Stimulated activated CD4-positive, alpha-beta T cell treated with anti-CD3 and anti-CD28 coated beads, TNF-alpha, amount 100 ng/mL, for 4 hours (primary cell): ENCODE results near the gene CAPN14.

Experiments
- DNase-seq, 3 experiments: peaks; one replicate each; pipeline ENCODE4 v3.0.0-alpha.2; 2020; ENCODE audit warnings: low read depth in 3 of 3

Gene CAPN14

GRCh38 chr2:31226266-31226665, 9.0 kb upstream of the CAPN14 start:
- no peak for DNase-seq

GRCh38 chr2:31223749-31224148, 6.4 kb upstream of the CAPN14 start:
- DNase-seq, result no peak

- no peak for DNase-seq
Observed at GRCh38 chr2:31223026-31223425, 5.7 kb upstream of the CAPN14 start.

- no peak for DNase-seq
Observed at GRCh38 chr2:31222071-31222470, 4.8 kb upstream of the CAPN14 start.

- no peak for DNase-seq
Observed at GRCh38 chr2:31221544-31221943, 4.2 kb upstream of the CAPN14 start.

- no peak for DNase-seq
Observed at GRCh38 chr2:31219131-31219969, 2.0 kb upstream of the CAPN14 start.

- no peak for DNase-seq
Observed at GRCh38 chr2:31216734-31217133, 581 bp downstream of the CAPN14 start.

GRCh38 chr2:31214444-31214915, 2.8 kb downstream of the CAPN14 start:
- no peak for DNase-seq

GRCh38 chr2:31213601-31214443, 3.5 kb downstream of the CAPN14 start:
- no peak for DNase-seq

- no peak for DNase-seq
Observed at GRCh38 chr2:31212659-31213600, 4.4 kb downstream of the CAPN14 start.

- DNase-seq, result no peak
Observed at GRCh38 chr2:31208240-31208639, 9.1 kb downstream of the CAPN14 start.

GRCh38 chr2:31207790-31208189, 9.5 kb downstream of the CAPN14 start:
- no peak for DNase-seq

GRCh38 chr2:31205613-31206012, 11.7 kb downstream of the CAPN14 start:
- no peak for DNase-seq

- no peak for DNase-seq
Observed at GRCh38 chr2:31205186-31205585, 12.1 kb downstream of the CAPN14 start.

GRCh38 chr2:31204783-31205182, 12.5 kb downstream of the CAPN14 start:
- DNase-seq, result no peak

- no peak for DNase-seq
Observed at GRCh38 chr2:31203916-31204315, 13.4 kb downstream of the CAPN14 start.

- no peak for DNase-seq
Observed at GRCh38 chr2:31202833-31203232, 14.5 kb downstream of the CAPN14 start.

- no peak for DNase-seq
Observed at GRCh38 chr2:31202041-31202440, 15.3 kb downstream of the CAPN14 start.

- no peak for DNase-seq
Observed at GRCh38 chr2:31200972-31201371, 16.3 kb downstream of the CAPN14 start.

- no peak for DNase-seq
Observed at GRCh38 chr2:31199206-31199605, 18.1 kb downstream of the CAPN14 start.

- no peak for DNase-seq
Observed at GRCh38 chr2:31197669-31198068, 19.6 kb downstream of the CAPN14 start.

GRCh38 chr2:31197166-31197565, 20.1 kb downstream of the CAPN14 start:
- no peak for DNase-seq
